Activated CD4-positive, alpha-beta T cell treated with anti-CD3 and anti-CD28 coated beads, Interleukin-2, amount 50 U/mL, for 16 hours (primary cell): Measurements from ENCODE around the gene ALS2CL.
A peak's percentile ranks its signal among the peaks of the same experiment; 100 is the strongest.

ENCODE experiments used
- DNase-seq: peaks from one replicate; pipeline ENCODE4 v3.0.0-alpha.2; 2020

The ALS2CL gene

DNA sequence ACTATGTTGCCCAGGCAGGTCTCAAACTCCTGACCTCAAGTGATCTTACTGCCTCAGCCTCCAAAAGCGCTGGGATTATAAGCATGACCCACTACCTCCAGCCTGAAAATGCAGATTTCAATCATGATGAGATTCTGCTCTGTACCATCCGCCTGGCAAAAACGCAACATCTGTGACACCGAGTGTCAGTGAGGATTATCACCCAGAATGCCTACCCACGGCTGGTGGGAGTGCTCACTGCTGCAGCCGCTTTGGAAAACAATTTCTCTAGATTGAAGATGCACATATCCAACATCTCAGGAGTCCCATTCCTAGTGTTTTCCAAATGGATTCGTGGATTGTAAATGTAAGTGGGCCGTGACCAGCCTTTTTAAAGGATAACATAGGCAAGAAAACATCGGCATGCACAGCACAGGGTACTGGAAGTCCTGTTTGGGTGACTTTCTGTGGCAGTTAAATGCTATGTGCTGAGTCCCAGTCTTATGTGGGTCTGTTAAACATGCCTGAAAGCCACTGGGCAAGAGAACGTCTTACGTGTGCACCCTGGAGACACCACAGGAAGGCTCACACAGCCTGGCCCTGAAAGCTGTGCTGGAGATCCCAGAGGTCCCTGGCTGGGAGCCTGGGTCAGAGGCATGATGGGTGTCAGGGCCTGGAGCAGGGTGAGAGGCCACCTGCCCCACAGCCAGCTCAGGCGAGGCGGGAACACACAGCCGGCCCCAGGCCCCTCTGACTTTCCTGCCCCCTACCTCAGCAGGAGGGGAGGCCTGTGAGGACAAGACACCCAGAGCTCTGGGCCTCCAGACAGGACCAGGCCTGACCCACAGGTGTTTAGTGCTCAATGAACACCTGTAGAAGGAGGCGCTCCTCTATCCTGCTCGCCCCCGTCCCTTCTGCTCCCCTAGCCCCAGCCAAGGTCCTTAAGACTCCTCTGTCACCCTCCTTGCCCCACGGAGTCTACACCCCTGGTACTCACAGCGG is 23.3 kb upstream of the ALS2CL start:
- no peak for DNase-seq

DNA sequence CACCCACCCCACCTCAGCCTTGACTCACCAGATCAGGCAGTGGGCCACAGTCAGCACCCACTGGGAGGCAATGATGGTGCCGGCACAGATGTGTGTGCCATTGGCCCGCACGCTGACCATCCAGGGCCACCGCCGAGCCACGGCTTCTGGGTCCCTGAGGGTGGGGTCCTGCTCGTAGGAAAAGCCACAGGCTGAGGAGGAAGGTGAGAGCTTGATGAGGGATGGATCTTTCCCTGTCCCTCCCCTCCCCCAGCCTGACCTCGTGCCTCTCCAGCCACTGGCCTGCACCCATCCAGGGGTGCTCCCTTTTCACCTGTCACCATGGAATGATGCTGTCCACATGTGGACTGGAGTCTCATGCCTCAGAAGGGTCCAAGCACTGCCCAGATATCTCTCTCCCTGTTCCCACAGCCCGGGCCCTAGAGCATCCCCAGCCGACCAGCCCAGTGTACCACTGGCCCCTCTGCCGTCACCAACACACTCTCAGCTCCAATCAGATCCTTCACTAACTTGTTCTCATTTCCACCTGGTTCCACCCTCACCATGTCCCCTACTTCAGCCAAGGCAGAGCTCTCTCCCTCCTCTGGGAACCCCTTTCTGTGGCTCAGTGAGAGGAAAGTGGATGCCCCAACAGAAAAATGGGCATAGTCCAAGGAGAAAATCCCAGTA is 22.2 kb upstream of the ALS2CL start:
- no peak for DNase-seq

DNA sequence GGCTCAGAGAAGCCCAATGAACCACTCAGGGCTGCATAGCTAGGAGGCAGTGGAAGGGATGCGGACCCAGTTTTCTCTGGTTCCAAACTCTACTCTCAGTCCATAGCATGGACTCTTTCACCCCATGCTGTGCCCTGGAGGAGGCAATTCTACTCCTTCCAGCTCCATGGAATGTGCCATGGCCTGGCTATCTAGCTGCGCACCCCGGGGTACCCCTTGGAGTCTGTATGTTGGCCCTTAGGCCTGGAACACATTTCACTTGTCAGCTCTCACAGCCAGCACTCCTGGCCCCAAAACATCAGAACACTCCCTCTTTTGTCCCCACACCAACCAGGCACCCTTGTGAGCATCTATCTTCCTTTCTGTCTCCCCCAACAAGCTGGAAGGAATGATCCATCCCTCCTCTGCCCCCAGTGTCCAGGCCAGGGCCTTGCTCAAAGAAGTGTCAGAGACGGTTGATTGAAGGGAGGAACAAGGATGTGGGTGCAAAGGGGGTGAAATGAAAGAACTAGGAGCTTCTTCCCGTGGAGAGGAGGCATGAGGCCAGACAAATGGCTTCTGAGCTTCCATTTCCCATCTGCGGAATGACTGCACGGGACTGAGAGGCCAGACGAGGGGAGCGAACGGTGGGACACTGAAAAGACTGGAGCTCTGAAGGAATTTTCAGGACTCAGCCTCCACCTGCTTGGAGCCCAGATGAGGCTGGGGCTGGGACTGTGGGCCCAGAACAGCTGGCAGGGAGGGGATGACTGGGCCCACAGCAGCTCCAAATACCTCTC is 21.4 kb upstream of the ALS2CL start:
- no peak for DNase-seq

DNA sequence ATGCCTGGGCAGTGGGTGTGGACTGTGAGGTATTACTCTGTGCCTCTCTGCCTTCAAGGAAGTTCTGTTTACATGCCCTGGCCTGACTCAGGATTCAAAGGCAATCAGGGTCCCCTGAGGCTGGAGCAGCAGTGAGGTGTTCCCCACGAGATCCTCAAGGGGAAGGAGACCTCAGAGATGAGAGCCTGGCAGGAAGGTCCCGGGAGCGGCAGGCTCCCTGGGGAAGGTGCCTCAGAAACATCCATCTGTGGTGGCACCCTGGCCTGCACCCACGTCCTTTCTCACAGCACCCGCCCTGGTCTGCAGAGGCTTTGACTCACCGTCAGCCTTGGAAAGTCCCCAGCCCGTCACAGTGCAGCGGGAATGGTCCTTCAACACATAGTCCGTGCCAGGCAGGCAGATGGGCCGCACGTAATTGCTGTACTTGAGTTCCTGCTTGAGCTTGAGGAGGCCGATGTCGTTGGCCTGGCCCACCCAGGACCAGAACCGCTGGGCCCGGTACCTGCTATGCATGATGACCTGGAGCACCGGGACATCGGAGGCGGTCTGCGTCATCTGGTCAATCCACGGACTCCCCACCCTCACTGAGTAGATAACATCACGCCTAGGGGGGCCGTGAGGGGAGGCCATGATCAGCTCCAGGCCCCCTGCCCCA is 20.5 kb upstream of the ALS2CL start:
- DNase-seq = peak; percentile 71

DNA sequence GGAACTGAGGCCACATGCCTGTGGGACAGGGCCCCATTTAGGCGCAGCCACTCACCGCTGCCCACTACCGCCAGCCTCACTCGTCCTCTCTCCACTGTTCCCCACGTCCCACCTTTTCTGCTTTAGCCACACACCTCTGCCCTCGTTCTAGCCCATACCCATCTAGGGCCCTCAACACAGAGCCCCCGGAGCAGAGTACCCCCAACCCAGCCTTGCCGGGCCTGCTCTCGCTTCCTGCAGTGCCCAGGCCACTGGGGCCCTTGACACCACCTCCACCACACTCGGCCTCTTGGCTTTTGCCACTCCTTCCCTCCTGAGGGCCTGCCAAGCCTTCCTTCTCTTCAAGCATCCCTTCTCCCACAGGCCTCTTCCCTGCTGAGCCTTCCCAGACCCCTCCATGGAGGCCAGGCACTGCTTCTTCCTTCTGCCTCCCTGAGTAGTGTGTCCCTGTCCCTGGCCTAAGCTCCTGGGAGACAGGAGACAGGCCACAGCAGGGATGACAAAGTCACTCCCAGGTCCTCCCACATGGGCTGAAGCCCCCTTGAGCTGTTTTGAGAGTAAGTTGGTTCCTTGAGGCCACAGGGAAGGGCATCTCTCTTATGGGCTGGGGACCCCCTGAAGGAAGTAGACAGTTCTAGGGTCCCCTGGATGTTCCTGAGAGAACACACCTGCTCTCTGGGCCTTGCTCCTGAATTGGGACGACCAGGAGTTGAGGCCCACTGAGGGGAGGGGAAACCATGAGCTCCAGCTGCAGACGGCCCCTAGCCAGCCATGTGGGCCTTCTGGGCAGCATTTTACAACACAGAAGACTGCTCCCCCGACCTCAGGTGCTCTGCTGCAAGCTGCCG is 19.8 kb upstream of the ALS2CL start:
- DNase-seq = no peak

DNA sequence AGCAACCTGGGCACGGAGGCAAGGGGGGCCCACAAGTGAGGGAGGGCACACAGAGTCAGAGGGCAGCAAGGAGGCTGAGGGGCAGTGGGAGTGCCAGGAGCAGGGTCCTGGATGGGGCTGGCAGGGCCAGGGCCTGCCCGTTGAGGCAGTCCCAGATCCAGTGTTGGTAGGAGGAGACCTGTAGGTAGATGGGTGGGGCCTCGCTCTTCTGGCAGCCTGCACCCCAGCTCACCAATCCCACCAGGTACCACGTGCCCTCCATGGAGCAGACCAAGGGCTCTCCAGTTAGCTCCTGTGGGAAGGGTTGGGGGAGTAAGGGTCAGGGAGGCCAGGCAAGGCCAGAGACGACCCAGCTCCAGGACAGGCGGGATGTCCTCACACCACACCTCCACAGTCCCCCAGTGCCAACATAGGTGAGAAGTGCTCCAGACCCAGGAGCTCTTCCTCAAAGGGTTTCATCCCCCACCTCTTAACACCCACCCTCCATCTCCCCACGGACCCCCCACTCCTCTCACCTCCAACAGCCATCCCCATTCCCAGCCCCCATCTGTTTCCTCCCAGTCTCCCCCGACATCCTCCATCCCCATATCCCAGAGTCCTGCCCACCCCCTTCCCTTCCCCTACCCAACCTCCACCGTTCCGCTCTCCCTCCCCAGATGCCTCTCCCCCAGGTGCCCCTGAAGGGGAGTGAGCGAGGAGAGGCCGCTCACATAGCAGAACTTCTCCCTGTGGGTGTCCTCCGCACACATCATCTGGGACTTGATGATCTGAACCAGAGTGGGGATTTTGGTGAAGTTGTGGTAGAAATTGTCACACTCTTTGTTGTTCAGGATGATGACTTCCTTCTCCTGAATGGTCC is 18.9 kb upstream of the ALS2CL start:
- DNase-seq = no peak

DNA sequence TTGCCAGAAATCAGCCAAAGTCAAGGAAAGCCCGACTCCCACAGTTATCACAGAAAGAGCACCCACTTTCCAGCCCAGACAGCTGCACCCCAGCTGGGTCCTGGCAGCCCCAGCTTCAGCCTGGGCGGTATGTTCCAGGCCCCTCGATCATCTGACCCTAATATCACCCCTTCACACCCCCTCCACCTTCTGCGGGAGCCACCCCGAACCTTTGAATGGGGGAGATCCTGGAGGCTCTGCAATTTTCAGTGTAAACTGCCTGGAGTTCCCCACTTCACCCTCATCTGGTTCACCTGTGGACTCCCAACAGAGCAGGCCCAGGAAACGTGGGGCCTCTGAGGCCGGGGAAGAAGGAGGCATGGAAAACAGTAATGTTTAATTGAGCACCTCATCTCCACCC is 18.3 kb upstream of the ALS2CL start:
- no peak for DNase-seq

DNA sequence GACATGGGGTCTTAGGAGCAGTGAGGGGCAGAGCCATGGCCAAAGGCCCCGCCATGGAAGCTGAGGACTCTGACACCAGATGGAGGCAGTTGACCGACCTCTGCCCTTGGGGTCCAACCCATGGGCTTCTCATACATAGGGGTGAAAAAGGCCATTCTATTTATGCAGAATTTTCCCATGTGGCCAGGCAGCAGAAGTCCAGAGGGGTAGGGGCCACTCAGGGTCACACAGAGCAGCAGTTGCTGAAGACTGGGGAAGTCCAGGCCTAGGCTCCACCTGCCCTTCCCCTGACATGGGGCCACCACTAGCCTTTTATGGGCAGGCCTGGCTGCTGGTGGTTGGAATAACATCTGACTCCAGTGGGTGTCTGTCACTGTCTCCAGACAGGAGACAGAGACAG is 17.8 kb upstream of the ALS2CL start:
- DNase-seq = no peak

DNA sequence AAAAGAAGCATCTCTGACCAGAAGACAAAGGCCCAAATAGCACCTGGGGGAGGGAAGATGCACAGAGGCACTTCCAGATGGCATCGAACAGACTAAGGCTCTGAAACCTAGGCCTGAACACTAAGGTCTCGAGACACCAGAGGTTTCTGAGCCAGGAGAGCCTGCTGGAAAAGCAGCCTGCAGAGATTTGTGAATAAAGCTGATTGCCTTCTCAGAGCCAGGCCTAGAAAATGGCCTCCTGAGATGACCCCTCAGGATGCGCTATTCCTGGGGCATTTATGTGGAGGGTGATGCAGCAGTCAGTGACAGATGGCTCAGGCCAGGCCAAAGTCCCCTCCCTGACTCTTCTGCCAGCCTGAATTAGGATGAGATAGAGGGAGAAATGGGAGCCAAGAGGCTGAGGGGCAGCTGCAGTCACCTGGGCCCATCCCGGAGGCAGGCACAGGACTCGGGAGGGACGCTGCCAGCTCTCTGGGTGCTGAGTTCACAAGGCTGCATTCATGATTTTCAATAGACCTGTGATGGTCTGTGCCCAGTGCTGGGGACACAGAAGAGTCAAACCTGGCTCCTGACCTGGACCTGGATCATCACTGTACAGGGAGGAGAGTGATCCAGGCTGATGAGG is 17.3 kb upstream of the ALS2CL start:
- DNase-seq = no peak

DNA sequence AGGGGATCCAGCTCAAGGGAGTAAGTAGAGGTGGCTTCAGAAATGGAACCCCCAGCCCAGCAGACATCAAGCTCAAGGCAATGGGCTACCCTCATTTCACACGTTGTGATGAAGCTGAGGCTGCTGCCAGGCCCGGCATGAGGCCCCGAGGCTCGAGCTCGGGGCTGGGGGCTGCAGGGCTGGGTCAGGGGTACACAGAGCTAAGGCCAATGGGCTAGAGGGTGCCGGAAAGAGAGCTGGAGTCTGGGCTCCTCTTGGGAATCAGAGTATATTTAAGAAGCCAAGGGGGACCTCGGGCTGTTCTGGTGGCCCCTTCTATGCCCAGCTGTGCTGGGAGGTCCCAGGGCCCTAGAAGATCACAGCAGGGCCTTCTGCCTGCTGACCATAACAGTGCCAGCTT is 16.8 kb upstream of the ALS2CL start:
- DNase-seq = no peak

DNA sequence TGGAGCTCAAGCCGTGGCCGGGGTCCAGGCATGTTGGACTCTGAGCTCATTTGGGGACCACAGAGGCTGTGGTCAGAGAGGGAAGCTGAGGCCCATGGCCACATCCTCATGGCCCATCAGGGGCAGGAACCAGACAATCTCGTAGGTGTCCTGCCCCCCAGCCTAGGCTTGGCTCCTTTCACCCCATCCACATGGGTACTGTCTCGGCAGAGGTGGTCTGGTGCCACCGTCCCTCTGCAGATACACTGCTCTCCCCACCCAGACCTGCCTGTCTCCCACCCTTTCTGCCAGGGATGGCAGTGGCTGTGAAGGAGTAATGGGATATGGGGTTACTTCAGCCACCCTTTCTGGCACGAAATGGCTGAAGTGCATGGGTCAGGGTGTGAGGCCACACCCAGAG is 16.2 kb upstream of the ALS2CL start:
- DNase-seq = no peak

DNA sequence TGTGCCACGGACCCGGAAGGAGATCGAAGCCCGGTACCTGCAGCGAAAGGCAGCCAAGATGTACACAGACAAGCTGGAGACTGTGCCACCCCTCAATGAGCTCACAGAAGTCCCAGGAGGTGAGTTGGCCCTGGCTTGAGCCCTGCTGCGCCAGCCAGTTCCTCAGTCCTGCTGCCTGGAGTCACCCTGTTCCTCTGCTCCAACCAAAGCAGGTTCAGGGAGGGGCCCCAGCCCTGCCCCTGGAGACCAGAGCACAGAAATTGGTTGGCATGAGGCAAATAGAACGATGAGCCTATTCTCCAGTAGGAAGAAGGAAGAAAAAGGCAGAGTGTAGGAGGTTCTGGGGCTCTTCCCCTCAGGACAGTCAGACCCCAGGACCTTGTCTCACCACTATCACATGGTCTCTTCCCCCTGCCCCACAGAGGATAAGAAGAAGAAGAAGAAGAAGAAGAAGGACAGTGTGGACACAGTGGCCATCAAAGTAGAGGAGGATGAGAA is 15.7 kb upstream of the ALS2CL start:
- no peak for DNase-seq

DNA sequence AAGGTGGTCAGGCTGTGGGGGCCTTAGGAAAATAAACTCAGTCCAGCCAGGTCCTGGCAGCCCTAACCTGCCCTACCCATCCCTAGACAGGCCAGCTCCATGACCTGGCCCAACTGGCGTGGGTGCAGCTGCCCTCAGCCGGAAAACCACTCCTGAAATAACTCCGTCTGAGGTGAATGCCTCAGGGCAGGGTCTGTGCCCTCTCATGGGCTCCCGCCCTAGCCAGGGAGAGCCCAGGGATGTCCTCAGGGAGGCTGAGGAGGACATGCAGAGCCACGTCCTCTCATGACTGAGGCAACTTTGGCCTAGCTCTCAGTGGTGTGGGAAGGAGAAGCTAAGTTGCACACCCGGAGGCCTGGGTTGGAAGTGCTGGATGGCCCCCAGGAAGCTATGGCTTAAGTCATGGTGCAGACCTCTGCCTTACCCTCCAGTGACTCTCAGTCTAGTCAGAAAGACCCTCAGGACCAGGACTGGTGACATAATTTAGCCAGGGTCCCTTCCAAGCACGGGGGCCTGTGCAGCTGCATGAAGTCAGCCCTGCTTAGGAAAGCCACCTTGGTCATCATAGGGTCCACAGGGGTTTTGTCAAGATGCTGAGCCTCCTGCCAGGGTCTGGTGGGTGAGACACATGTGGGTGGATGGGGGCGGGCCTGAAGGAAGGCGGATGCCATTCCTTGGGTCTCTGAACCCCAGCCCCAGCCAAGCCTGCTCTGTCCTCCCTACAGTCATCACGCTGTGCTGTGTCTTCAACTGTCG is 15.1 kb upstream of the ALS2CL start:
- DNase-seq = no peak

DNA sequence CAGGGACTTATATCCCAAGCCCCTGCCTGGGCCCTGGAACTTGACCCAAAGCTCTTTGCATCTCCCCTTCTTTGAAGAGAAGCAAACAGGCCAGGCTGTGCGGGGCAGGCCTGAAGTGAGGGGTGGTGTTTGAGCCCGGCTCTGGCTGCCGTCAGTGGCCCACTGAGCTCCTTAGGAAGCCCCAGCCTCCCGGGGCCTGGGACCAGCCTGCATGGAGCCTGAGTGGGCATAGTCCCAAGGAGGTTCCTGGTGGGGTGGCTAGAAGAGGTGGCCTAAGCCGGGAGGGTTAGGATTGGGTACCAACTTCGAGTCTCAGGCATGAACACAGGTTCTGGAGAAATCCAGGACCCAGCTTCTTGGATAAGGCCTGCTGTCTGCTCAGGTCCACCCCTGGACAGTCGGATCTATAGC is 14.1 kb upstream of the ALS2CL start:
- no peak for DNase-seq

DNA sequence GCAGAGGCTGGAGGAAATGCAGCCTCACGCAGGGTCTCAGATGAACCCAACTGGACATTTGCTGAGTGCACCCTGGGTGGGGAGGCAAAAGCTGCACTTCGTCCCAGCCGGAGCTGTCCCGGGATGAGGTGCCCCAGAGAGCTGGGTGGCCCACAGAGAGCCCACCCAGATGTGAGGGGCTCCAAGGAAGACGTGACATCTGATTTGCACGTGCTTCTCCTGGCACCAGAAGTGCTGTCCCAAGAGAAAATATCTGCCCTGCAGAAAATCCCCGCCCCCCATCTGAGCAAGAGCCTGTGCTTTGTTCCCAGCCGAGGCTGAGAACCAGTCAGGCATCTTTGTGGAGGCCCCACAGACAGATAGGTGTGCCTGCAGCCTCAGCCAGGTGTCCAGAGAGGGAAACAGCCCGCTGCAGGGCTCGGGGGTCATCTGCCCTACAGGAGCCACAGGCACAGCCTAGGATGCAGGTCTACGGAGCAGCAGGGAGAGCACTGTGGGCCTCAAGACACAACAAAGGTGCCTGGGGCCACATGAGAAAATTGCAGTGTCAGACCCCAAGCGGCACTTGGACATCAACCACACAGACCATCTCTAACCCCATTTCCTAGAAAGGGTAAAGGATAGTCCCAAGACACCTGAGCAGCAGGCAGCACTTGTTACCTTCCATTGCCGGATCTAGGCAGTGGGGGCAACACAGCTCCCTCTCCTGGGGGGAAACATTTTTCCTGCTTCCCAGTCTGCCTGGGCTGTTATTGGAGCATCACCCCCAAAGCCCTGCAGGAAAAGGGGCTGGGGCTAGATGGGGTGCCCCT is 13.5 kb upstream of the ALS2CL start:
- no peak for DNase-seq

DNA sequence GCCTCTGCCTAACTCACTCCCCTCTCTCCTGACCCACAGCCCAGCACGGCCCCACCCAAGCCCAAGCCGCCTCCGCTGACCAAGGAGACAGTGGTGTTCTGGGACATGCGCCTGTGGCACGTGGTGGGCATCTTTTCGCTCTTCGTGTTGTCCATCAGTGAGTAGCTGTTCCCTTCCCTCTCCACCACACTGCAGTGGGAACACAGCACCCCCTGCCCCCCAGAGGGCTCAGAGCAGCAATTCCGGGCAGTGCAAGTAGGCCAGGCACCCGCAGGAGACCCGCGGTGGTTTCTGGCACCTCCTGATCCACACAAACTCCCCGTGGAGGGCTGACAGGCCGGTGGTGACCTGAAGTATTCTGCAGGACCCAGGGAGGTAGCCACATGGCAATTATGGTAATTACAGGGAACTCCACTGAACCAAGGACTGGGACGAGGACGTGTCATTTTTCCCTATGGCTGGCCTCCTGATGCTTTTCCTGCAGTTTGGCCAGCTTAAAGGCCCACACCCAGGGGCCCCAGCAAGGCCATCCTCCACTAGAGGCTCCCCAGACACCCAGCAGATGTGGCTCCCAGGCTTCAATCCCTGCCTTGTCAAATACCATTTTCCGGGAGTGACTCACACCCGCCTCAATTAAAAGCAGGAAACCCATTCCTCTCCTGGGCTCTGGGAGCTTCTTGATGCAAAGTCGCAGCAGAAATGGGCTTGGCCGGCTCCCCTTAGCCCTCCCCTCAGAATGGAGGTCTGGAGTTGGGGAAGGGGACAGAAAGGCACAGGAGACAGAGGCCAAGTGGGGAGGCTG is 12.5 kb upstream of the ALS2CL start:
- no peak for DNase-seq

DNA sequence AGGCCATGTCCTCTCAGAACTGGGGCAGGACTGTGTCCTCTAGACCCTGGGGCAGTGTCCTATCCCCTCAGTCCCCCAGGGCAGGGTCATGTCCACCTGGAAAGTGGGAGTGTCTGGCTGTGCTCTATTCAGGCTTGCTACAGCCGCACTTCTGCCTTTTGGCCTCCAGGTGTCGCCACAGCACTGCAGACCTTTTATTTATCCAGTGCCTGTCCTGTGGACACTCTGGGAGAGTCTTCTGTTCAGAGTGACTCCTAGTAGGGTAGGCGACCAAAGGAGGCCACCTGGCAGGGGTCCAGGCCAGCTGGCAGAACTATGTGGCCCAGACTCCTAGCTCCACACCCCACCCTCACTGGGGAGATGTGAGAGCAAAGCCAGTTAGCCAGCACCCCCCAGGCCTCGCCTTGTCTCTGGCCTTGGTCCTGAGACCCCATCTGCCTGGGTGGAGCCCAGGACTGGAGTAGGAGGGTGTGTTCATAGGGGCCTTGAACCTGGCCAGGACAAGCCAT is 11.6 kb upstream of the ALS2CL start:
- DNase-seq = peak; percentile 71
